Osteocyte (in vitro differentiated cells): ENCODE data around the gene ANK3. TPM values are rescaled to one million over a fixed set of nuclear protein-coding genes. Genes with fewer than 3 reads are reported as not detected.
A peak's percentile ranks its signal among the peaks of the same experiment; 100 is the strongest.

ENCODE experiments used
- DNase-seq: peaks from one replicate; pipeline ENCODE4 v3.0.0; 2021; ENCODE audit warnings: mixed read lengths; ENCODE audit not compliant: unreplicated experiment; ENCODE audit errors: extremely low spot score
- H3K27ac Mint-ChIP-seq: one replicate; pipeline ENCODE4 v1.8.0; 2021; ENCODE audit warnings: mild to moderate bottlenecking, mixed read lengths; ENCODE audit not compliant: unreplicated experiment
- H3K27me3 Mint-ChIP-seq: one replicate; pipeline ENCODE4 v1.8.0; 2021; ENCODE audit warnings: mixed read lengths; ENCODE audit not compliant: unreplicated experiment
- H3K36me3 Mint-ChIP-seq: one replicate; pipeline ENCODE4 v1.8.0; 2021; ENCODE audit warnings: mixed read lengths; ENCODE audit not compliant: unreplicated experiment
- H3K4me1 Mint-ChIP-seq: one replicate; pipeline ENCODE4 v1.8.0; 2021; ENCODE audit warnings: mixed read lengths; ENCODE audit not compliant: unreplicated experiment
- H3K4me3 Mint-ChIP-seq: one replicate; pipeline ENCODE4 v1.8.0; 2021; ENCODE audit warnings: mild to moderate bottlenecking, moderate library complexity, mixed read lengths; ENCODE audit not compliant: unreplicated experiment
- H3K9me3 Mint-ChIP-seq: one replicate; pipeline ENCODE4 v1.8.0; 2021; ENCODE audit warnings: mixed read lengths; ENCODE audit not compliant: unreplicated experiment
- total RNA-seq: library from RNA; stranded (reverse); gene quantifications from 2 replicates; pipeline ENCODE4 v1.2.1, GENCODE V29; 2021
- TF ChIP-seq, protein P1 (sequence below): fragments of 200-600 bp; sonication (generic); IDR thresholded peaks from 2 replicates; pipeline ENCODE4 v1.5.0; 2021; ENCODE audit warnings: antibody characterized with exemption, mild to moderate bottlenecking, moderate library complexity

Gene ANK3
- total RNA-seq, 1 donor from 2014 or later: 22.0 TPM

DNA sequence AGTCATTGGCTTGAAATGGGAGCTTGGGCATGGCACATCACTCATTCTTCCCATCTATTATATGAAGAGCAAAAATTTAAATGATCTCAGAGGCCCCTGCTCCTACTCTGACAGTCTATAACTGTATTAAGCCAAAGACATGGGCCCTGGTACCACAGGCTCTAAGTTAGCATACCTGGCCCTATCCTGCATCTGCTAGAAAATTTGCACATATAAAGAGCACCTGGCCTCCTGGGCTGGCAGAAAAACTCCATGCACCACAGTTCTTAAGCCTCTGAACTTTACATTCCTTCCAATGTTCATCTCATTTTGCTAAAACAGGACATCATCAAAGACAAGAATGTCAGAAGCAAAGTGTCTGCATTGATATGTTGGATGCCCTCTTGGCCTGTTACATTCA, 29.6 kb upstream of the ANK3 start:
- H3K27me3 Mint-ChIP-seq: no peaks in the 10 kb centered on the region
- H3K4me1 Mint-ChIP-seq: peaks cover 26% of the 10 kb centered on the region
- H3K27ac Mint-ChIP-seq: no peak overlapping the region
- H3K9me3 Mint-ChIP-seq: no peaks in the 10 kb centered on the region
- no peak overlapping the region for H3K4me3 Mint-ChIP-seq
- TF ChIP-seq, protein P1, sequence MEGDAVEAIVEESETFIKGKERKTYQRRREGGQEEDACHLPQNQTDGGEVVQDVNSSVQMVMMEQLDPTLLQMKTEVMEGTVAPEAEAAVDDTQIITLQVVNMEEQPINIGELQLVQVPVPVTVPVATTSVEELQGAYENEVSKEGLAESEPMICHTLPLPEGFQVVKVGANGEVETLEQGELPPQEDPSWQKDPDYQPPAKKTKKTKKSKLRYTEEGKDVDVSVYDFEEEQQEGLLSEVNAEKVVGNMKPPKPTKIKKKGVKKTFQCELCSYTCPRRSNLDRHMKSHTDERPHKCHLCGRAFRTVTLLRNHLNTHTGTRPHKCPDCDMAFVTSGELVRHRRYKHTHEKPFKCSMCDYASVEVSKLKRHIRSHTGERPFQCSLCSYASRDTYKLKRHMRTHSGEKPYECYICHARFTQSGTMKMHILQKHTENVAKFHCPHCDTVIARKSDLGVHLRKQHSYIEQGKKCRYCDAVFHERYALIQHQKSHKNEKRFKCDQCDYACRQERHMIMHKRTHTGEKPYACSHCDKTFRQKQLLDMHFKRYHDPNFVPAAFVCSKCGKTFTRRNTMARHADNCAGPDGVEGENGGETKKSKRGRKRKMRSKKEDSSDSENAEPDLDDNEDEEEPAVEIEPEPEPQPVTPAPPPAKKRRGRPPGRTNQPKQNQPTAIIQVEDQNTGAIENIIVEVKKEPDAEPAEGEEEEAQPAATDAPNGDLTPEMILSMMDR: no peak
- no peak for DNase-seq
- H3K36me3 Mint-ChIP-seq: no peaks in the 10 kb centered on the region

GRCh38 chr10:60417901-60418300, 28.2 kb upstream of the ANK3 start:
- peaks cover 31% of the 10 kb centered on the region for H3K4me1 Mint-ChIP-seq
- DNase-seq: no peak

GRCh38 chr10:60417024-60417423, 27.3 kb upstream of the ANK3 start:
- H3K4me1 Mint-ChIP-seq: peaks cover 31% of the 10 kb centered on the region
- no peaks in the 10 kb centered on the region for H3K9me3 Mint-ChIP-seq
- H3K36me3 Mint-ChIP-seq: no peaks in the 10 kb centered on the region
- TF ChIP-seq, protein P1: no peak
- H3K27me3 Mint-ChIP-seq: no peaks in the 10 kb centered on the region
- DNase-seq: no peak
- no peak overlapping the region for H3K27ac Mint-ChIP-seq
- H3K4me3 Mint-ChIP-seq: no peak overlapping the region

More at GRCh38 chr10:60417901-60418300, 28.2 kb upstream of the ANK3 start:
- Mint-ChIP-seq H3K9me3 (no peaks in the 10 kb centered on the region), H3K4me3 (no peak overlapping the region), H3K27me3 (no peaks in the 10 kb centered on the region), H3K27ac (no peak overlapping the region), H3K36me3 (no peaks in the 10 kb centered on the region)
- TF ChIP-seq, protein P1: no peak

DNA sequence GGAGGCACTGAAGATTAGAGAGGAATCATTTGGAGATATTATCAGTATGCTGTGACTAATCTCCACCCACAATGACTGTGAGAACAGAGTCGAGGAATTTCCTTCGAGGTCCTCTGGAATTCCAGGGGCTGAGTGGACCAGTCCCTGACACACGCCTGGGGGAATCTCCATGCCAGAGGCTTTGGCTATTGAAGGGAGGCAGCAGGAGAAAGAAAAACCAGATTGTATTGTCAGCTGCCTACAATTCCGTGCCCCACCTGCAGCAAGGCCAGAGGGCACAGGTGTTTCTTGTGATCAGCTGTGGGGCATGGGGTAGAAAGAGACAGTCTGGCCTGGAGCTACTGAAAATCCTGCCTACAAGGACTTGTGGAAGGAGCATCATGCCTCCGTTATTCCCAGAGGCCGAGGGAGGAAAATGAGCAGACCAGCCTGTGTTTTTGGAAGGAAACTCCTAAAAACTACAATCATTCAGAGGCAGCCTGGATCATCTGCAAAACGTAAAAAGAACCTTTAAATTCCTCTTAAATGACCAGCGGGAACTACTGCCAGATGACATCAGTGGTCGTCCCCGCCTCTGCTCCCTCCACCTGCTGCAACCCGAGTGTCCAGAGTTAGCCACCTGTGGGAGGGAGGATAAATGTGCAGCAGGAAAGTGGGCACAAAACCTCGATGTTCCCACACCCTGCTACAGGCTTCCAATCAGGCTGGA, 25.4 kb upstream of the ANK3 start:
- Mint-ChIP-seq H3K9me3 (no peaks in the 10 kb centered on the region), H3K27ac (peak overlapping the region; percentile 60), H3K4me3 (no peak overlapping the region)

DNA sequence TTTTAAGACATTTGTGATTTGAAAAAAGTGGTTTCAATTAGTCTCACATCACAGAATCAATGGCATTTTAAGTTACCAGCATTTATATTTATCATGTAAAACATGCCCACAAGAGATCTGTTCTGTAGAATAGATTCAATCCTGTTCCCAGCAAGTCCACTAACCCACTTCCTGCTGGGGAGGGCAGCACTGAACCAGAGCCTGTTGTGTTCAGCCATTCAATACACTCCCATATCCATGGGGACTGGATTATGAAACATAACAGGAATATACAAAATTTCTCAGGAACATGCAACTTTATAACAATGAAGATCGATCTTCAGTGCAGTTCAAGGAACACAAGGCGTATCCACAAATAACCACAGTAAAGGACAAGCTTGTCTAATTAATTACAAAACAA, 24.4 kb upstream of the ANK3 start:
- no peak for DNase-seq
- Mint-ChIP-seq H3K4me3 (no peak overlapping the region), H3K9me3 (no peaks in the 10 kb centered on the region), H3K27ac (peak overlapping the region; percentile 60), H3K4me1 (peaks cover 39% of the 10 kb centered on the region), H3K36me3 (no peaks in the 10 kb centered on the region), H3K27me3 (no peaks in the 10 kb centered on the region)
- TF ChIP-seq, protein P1: no peak

More for the DNA sequence above, 25.4 kb upstream of the ANK3 start:
- H3K4me1 Mint-ChIP-seq: peaks cover 39% of the 10 kb centered on the region
- no peaks in the 10 kb centered on the region for H3K27me3 Mint-ChIP-seq
- no peaks in the 10 kb centered on the region for H3K36me3 Mint-ChIP-seq
- TF ChIP-seq, protein P1: no peak
- DNase-seq: no peak
